Measurements from ENCODE around the gene KRTAP10-1.
"Not testable (repeated sequence)": the region's sequence is repeated elsewhere in the genome, so short reads cannot be mapped to it uniquely, and the experiment has no call there.

The KRTAP10-1 gene, protein sequence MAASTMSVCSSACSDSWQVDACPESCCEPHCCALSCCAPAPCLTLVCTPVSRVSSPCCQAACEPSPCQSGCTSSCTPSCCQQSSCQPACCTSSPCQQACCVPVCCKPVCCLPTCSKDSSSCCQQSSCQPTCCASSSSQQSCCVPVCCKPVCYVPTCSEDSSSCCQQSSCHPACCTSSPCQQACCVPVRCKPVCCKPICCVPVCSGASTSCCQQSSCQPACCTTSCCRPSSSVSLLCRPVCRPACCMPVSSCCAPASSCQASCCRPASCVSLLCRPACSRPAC

DNA sequence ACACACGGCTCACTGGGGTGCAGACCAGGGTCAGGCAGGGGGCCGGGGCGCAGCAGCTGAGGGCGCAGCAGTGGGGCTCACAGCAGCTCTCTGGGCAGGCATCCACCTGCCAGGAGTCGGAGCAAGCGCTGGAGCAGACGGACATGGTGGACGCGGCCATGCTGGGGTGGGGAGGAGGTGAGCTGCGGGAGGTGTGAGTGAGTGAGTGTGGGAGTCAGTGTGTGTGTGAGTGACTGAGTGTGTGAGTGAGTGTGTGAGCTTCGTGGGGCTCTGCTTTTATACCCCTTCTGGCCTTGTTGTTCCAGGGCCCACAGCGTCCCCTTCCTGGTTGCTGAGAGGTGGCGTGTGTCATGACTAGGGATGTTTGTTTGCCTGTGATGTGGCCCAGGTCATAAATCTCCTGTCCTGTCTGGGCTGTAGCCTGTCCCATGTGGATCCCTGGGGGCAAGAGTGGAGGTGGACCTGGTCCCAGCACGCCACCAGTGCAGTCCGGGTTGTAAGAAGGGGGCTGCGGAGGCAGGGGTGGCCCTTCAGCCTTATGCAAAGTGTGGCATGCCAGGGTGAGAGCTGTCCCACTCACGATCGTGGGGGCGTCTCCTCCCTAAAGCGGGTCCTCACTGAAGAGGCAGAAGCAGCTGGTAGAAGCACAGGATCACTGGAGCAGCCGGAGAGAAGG is at the start of gene KRTAP10-1:
TSS of gene KRTAP10-1 (minus strand) at position 205 of the 676 bp plus-strand sequence. CDS start at position 160, 45 bp downstream.
- DNase-seq, result no peak

DNA sequence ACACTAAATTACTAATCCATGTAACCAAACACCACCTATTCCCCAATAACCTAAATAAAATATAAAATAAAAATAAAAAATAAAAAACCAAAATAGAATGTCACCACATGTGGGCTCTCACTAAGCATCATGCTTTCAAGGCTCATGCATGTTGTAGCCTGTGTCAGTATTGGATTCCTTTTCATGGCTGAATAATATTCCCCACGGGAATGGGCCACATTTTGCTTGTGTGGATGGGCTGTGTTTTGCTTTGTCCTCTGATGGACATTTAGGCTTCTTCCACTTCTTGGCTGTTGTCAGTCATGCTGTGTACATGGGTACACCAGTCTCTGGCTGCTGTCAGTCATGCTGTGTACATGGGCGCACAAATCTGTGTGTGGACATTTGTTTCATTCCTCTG is 49.1 kb upstream of the KRTAP10-1 start:
- no peak for DNase-seq

DNA sequence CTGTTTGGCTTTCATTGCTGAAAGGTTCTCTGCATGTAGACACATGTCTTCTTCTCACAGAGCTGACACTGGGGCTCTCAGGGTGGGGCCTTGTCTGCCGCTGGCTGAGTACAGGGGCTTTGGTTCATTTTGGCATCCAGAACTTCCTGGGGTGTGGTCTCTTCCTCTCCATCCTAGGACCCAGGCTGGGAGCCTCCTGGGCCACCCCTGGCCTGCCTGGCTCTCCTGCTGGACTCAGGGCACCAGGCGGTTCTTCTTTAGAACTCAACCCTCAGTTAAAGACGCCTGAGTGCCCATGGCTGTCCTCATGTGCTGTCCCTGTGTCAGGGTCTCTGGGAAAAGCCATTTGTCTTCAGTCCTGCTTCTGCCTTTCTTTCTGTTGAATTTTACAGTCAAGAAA is 45.9 kb upstream of the KRTAP10-1 start:
- DNase-seq, result no peak

DNA sequence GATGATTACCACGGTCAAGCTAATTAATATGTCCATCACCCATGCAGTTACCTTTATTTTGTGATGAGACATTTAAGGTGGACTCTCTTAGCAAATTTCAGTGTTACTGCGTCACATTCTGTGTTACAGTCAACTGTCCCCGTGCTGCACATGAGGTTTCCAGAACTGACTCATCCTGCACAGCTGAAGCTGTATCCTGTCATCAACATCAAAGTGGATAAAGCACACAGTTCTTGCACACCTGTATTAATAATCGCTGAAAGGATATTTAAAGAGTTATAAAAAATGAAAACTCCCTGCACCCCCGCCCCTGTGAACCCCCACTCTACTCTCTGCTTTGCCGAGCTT is 43.8 kb upstream of the KRTAP10-1 start:
- no peak for DNase-seq

DNA sequence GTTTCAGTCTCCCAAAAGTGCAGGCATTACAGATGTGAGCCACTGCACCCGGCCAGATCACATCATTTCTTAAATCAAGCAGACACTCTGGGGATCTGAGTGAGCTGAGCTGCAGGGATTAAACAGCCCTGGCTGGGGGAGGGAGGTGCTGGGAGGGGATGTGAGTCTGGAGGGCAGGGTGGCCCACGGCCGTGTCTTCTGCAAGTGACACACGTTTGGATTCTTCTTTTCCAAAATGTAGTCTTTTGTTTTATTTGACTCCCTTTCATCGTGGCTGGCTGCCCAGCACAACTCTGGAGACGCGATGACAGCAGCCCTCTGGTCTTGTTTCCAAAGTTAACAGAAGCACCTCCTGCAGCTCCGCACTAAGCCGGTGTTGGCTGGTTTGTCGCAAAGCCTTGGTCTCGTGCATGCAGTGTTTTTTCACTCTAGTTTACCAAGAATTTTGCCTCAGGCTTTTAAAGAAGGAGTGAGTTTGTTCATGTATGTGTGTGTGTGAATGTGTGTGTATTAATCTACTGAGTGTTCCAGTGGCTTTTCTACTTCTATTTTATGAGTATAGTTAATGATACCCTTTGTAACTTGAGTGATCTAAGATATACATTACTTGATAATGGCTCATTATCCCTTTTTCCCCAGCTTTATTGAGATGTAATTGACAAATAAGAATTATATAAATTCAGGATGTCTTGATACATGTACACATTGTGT is 43.2 kb upstream of the KRTAP10-1 start:
- no peak for DNase-seq

DNA sequence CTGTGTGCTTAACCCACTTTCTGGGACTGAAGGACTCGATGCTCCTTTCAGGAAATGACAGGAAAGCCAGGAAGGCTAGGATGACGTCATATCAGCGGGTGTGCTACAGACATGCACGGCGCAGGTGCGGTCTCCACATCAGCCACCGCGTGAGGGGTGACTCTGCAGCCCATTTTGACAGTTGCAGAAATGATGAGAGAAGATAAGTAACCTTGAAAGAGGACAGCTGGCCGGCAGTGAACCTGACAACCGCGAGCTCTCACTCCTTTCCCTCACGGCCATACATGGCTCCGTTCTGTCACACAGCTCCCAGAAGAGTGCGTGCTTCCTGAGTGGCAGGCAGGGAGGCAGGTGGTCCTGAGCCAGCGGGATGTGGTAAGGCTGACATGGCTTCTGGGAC is 42.1 kb upstream of the KRTAP10-1 start:
- no peak for DNase-seq

DNA sequence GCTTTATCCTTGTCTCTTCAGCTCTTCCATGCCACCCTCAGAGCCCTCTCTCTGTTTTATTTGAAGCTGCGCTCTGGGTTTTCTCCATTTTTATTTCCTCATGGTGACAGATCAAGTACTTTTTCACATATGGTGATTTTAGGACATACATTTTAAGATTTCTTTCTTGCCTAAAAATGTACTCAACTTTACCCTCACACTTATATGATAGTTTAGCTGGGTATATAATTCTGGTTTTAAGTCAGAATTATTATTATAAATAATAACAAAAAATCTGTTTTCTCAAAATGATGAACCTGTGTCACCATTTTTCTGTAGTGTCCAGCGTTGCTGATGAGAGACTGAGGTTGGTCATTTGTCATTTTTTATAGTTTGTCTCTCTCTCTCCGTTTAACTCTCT is 41.2 kb upstream of the KRTAP10-1 start:
- no peak for DNase-seq

DNA sequence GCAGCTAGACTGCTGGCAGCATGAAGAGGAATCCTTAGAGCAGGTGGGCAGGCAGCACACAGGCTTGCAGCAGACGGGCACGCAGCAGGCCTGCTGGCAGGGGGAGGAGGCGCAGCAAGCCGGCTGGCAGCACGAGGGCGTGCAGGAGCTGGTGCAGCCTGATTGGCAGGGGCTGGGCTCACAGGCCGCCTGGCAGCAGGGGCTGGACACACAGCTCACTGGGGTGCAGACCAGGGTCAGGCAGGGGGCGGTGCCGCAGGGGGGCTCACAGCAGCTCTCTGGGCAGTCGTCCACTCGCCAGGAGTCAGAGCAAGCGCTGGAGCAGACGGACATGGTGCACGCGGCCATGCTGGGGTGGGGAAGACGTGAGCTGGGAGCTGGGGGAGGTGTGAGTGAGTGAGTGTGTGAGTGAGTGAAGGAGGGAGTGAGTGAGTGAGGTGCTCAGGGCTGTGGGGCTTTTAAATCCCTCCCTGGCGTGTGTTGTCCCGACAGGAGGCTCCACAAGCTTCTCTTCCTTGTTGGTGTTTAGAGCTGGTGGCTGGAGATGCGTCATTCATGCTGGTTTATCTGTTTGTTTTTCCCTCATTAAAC is 40.3 kb upstream of the KRTAP10-1 start, which contains the start of gene KRTAP10-5:
TSS of gene KRTAP10-5 (minus strand) at position 374 of the 591 bp plus-strand sequence. CDS start at position 348, 26 bp downstream.
- DNase-seq, result not testable (repeated sequence)

DNA sequence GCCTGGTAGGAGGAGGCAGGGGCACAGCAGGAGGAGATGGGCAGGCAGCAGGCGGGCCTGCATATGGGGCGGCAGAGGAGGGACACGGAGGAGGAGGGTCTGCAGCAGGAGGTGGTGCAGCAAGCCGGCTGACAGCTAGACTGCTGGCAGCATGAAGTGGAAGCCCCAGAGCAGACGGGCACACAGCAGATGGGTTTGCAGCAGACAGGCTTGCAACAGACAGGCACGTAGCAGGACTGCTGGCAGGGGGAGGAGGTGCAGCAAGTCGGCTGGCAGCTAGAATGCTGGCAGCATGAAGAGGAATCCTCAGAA is 39.8 kb upstream of the KRTAP10-1 start:
- no peak for DNase-seq

DNA sequence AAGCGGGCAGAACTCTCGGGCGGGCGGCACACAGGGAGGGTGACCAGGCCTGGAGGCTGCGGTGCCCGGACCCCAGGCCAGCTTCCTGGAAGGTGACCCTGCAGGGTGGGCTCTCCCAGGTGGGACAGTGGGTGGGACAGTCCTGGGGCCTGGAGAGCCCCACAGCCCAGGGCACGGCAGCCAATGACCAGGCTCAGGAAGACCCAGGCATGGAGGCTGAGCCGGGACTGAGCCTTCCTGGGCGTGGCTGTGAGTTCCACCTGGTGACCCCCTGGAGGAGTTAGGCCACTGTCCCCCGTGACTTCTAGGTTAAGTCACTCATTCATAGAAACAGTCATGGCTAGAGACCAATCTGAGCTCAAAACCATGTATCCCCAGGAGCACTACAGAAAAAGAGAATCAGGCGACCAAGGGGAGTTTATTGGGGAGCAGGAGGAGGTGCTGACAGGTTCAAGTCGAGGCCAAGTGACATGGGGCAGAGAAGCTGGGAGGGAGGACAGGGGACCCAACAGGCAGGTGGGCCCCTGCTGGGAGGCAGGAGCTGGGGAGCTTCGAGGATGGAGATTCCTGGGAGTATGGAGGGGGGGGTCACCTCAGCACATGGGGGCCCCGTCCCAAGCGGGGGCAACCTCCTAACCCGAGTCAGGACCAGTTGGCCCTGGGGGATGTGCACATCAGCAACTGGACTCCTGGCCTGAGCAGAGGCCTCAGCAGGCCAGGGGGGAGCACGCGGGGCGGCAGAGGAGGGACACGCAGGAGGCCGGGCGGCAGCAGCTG is 39.2 kb upstream of the KRTAP10-1 start:
- no peak for DNase-seq

DNA sequence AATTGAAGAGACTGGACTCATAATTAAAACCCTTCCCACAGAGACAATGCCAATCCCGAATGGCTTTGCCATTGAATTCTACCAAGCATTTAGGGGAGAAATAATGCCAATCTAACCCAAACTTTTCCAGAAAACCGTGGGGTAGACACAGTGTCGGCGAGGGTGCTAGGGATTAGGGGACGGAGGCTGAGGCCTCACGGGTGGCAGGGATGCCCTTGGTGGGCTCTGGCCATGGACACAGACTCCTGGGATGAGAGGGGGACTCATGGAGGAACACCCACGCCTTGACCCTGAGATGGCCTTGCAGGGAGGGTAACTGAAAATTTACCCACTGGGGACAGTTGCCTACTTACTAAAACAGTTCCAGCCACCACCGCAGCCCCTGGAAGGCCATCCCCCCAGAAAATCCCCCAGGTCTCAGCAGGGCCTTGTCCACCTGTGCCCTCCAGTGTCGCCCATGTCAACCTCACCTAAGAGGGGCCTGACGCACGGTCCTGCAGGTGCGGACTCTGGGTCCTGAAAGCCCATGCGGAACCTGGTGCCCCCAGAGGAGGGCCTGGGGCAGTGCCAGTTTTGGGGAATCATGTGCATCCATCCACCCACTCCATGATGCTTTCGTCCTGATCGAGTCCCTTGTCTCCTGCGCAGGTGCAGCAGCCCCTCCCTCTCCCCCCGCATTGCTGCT is 38.5 kb upstream of the KRTAP10-1 start:
- DNase-seq, result no peak

DNA sequence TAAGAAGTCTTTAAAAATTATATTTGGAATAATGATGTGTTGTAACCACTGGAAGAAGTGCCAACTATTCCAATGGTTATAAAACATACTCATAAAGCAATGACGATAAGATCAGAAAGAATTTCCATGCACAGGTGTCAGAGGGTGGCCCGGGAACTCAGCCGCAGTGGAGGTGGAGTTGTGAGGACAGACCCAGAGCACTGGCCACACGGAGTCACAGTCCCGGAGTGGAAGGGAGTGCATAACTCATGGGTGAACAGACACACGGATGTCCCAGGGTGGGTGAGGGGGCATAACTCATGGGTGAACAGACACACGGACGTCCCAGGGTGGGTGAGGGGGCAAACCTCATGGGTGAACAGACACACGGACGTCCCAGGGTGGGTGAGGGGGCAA is 36.0 kb upstream of the KRTAP10-1 start:
- no peak for DNase-seq

DNA sequence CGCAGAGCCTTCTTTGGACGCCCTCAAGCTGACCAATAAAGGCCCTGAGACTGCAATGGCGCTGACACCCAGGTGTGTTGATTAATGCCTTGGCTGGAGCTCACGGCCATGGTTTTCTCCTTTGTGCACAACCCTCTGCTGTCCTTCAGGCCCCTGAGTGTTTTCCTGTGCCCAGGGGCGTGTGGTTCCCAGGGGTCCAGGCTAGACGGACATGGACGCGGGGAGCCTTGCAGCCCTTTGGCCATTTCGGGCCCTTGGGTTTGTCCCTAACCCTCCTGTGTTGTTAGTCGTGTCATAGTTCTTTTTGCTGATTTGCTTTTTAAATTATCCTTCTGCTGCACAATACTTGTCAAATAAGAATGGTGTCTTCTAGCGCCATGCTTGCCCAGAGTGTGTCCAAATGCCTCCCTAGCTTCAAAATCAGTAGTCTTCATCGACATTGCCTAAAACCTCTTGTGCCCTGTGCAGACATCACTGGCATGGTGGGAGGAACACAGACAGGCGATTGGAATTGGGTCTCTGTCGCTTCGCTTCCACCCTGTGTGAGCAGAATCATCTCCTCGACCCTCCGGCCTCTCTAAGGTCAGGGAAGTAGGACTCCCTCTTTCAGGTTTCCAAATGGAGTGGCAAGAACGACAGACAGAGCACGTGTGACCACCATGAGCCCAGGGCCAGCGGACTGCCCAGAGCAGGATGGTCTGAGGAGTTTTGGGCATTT is 35.5 kb upstream of the KRTAP10-1 start:
- no peak for DNase-seq

DNA sequence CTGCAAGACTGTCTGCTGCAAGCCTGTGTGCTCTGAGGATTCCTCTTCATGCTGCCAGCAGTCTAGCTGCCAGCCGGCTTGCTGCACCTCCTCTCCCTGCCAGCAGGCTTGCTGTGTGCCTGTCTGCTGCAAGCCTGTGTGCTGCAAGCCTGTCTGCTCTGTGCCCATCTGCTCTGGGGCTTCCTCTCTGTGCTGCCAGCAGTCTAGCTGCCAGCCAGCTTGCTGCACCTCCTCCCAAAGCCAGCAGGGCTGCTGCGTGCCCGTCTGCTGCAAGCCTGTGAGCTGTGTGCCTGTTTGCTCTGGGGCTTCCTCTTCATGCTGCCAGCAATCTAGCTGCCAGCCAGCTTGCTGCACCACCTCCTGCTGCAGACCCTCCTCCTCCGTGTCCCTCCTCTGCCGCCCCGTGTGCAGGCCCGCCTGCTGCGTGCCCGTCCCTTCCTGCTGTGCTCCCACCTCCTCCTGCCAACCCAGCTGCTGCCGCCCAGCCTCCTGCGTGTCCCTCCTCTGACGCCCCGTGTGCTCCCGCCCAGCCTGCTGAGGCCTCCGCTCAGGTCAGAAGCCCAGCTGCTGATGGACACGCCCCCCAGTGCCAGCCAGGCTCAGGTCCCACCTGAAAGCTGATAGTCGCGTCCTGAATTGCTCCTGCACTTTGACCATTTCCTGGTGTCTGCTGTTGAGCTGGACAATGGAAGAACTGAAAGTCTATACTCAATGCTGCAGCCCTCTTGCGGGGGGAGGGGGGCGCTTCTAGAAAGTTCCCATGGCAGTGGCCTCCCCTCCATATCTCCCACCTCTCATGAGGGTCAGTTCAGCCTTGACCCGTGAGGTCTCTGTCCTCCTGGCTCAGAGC is 34.7 kb upstream of the KRTAP10-1 start:
- DNase-seq, result no peak

DNA sequence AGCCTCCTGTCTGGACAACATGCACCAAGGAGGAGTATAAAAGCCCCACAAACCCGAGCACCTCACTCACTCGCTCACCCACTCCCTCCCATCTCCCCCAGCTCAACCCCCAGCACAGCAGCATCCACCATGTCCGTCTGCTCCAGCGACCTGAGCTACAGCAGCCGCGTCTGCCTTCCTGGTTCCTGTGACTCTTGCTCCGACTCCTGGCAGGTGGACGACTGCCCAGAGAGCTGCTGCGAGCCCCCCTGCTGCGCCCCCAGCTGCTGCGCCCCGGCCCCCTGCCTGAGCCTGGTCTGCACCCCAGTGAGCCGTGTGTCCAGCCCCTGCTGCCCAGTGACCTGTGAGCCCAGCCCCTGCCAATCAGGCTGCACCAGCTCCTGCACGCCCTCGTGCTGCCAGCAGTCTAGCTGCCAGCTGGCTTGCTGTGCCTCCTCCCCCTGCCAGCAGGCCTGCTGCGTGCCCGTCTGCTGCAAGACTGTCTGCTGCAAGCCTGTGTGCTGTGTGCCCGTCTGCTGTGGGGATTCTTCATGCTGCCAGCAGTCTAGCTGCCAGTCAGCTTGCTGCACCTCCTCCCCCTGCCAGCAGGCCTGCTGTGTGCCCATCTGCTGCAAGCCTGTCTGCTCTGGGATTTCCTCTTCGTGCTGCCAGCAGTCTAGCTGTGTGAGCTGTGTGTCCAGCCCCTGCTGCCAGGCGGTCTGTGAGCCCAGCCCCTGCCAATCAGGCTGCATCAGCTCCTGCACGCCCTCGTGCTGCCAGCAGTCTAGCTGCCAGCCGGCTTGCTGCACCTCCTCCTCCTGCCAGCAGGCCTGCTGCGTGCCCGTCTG is 33.8 kb upstream of the KRTAP10-1 start, which contains the start of gene KRTAP10-4:
TSS of gene KRTAP10-4 (plus strand) at position 100 of the 827 bp plus-strand sequence. CDS start at position 130, 30 bp downstream.
- DNase-seq, result not testable (repeated sequence)

DNA sequence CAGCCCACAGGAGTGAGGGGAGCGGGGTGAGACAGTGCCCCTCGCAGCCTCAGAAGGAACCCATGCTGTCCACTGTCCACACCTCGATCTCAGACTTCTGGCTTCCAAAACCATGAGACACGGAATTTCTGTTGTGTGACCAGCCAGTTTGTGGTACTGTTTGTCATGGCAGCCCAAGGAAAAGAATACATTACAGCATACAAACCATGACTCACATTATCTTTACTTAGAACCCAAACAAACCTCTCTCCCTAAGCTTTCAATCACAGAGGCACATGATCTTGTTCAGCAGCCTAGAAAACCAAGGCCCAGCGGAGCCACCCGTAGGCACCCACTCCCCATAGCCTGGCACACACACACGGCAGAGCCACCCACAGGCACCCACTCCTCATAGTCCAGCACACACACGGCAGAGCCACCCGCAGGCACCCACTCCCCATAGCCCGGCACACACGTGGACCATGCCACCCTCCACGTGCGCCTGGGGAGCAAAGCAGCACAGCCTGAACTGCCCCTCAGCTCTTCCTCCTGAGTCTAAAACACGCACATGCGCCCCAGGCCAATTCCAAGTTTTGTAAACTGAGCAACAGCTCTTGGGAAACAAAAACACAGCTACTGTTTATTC is 33.1 kb upstream of the KRTAP10-1 start:
- no peak for DNase-seq
